HepG2 (cell line): ENCODE results near the gene PGS1. TPM values are rescaled to one million over a fixed set of nuclear protein-coding genes. Genes with fewer than 3 reads are reported as not detected.

Experiments
- CEBPG ChIP-seq: IDR thresholded peaks from 2 replicates; pipeline ENCODE4 v1.6.1; 2016
- CREB1 ChIP-seq, 2 experiments: fragments of 450-650 bp in 1 of 2; IDR thresholded peaks; 2 replicates each; pipeline ENCODE4 v1.6.1; 2016 to 2017; ENCODE audit warnings: control low read depth in 1 of 2, mild to moderate bottlenecking in 1 of 2, missing compliant biosample characterization in 1 of 2, missing genetic modification characterization in 1 of 2
- EHMT2 ChIP-seq: fragments of 200-600 bp; sonication (generic); IDR thresholded peaks from 2 replicates; pipeline ENCODE4 v1.7.0; 2017; ENCODE audit warnings: antibody characterized with exemption, low read depth, low read length, borderline replicate concordance
- ERF ChIP-seq: IDR thresholded peaks from 2 replicates; pipeline ENCODE4 v1.6.1; 2018; ENCODE audit warnings: missing biosample characterization, missing genetic modification reagents
- FOXA1 ChIP-seq, 2 experiments: fragments of 450-650 bp in 1 of 2; sonication (generic) in 1 of 2; formaldehyde crosslinking in 1 of 2; IDR thresholded peaks; 2 replicates each; pipeline versions ENCODE4 v1.4.0 to v1.6.1; 2016 to 2020; ENCODE audit warnings: missing genetic modification reagents in 1 of 2
- FUBP1 ChIP-seq: sonication (generic); formaldehyde crosslinking; IDR thresholded peaks from 2 replicates; pipeline ENCODE4 v1.5.1; 2020; ENCODE audit warnings: missing genetic modification reagents, mild to moderate bottlenecking, borderline replicate concordance
- HIVEP1 ChIP-seq: sonication (generic); formaldehyde crosslinking; IDR thresholded peaks from 2 replicates; pipeline ENCODE4 v1.4.0; 2020; ENCODE audit warnings: mild to moderate bottlenecking, missing genetic modification reagents
- KDM5A ChIP-seq: fragments of 200-600 bp; sonication (generic); IDR thresholded peaks from 2 replicates; pipeline ENCODE4 v1.7.0; 2018; ENCODE audit warnings: antibody characterized with exemption, mild to moderate bottlenecking, low read length, borderline replicate concordance
- KLF6 ChIP-seq: IDR thresholded peaks from 2 replicates; pipeline ENCODE4 v1.8.0; 2016; ENCODE audit warnings: missing biosample characterization, missing genetic modification reagents
- MEF2D ChIP-seq: sonication (generic); formaldehyde crosslinking; IDR thresholded peaks from 2 replicates; pipeline ENCODE4 v1.5.1; 2020; ENCODE audit warnings: mild to moderate bottlenecking, missing genetic modification reagents
- MZF1 ChIP-seq: sonication (generic); formaldehyde crosslinking; IDR thresholded peaks from 2 replicates; pipeline ENCODE4 v1.8.1; 2023; ENCODE audit warnings: mild to moderate bottlenecking, missing genetic modification reagents, borderline replicate concordance
- RERE ChIP-seq: IDR thresholded peaks from 2 replicates; pipeline ENCODE4 v1.6.1; 2016; ENCODE audit warnings: low read depth, missing genetic modification reagents, missing compliant biosample characterization
- TAF1 ChIP-seq: sonication (generic); formaldehyde crosslinking; IDR thresholded peaks from 2 replicates; pipeline ENCODE4 v1.4.0; 2020; ENCODE audit warnings: missing genetic modification reagents
- TEAD3 ChIP-seq: optimal IDR thresholded peaks from 2 replicates; pipeline ENCODE3; 2016; ENCODE audit warnings: borderline replicate concordance
- TMF1 ChIP-seq: sonication (generic); formaldehyde crosslinking; IDR thresholded peaks from 2 replicates; pipeline ENCODE4 v1.8.1; 2022; ENCODE audit warnings: low read depth, missing genetic modification reagents
- ZEB1 ChIP-seq: IDR thresholded peaks from 2 replicates; pipeline ENCODE4 v1.6.1; 2012; ENCODE audit warnings: mild to moderate bottlenecking, low read depth, inconsistent platforms; ENCODE audit not compliant: insufficient replicate concordance
- ZNF354B ChIP-seq: sonication (generic); formaldehyde crosslinking; IDR thresholded peaks from 2 replicates; pipeline ENCODE4 v1.8.0; 2022; ENCODE audit warnings: mild to moderate bottlenecking, missing genetic modification reagents
- ZNF546 ChIP-seq: sonication (generic); formaldehyde crosslinking; conservative IDR thresholded peaks from 2 replicates; pipeline ENCODE4 v1.8.1; 2023; ENCODE audit warnings: mild to moderate bottlenecking, missing genetic modification reagents
- ZNF569 ChIP-seq: sonication (generic); formaldehyde crosslinking; IDR thresholded peaks from 2 replicates; pipeline ENCODE4 v1.5.0; 2020; ENCODE audit warnings: mild to moderate bottlenecking, missing genetic modification reagents, moderate library complexity, borderline replicate concordance
- ZNF660 ChIP-seq: sonication (generic); formaldehyde crosslinking; IDR thresholded peaks from 2 replicates; pipeline ENCODE4 v1.5.1; 2020; ENCODE audit warnings: mild to moderate bottlenecking, low read depth, missing genetic modification reagents, borderline replicate concordance
- ZSCAN30 ChIP-seq: sonication (generic); formaldehyde crosslinking; IDR thresholded peaks from 2 replicates; pipeline ENCODE4 v1.5.0; 2020; ENCODE audit warnings: mild to moderate bottlenecking, missing genetic modification reagents
- polyA plus RNA-seq, 8 experiments: library from polyadenylated mRNA; depleted of rRNA in 3 of 8; stranded (reverse) in 7 of 8; unstranded in 1 of 8; fragments of >200 nt; fragmentation: Illumina TruSeq in 4 of 8; extraction: Trizol in 4 of 8; gene quantifications; 2 replicates each; pipeline versions ENCODE4 v1.2.1 to v1.2.3, GENCODE V29; 2011 to 2016; ENCODE audit warnings: low read depth in 4 of 8, missing spikeins in 1 of 8, mixed read lengths in 1 of 8; ENCODE audit not compliant: insufficient read depth in 1 of 8
- total RNA-seq, 5 experiments: library from RNA; depleted of rRNA; stranded (reverse); fragments of >200 nt; fragmentation: Illumina TruSeq; extraction: Trizol; gene quantifications; 2 replicates each; pipeline ENCODE4 v1.2.3, GENCODE V29; 2016; ENCODE audit warnings: low read depth in 1 of 5
- TF ChIP-seq, protein P1 (sequence below): sonication (generic); formaldehyde crosslinking; IDR thresholded peaks from 2 replicates; pipeline ENCODE4 v1.5.1; 2020; ENCODE audit warnings: mild to moderate bottlenecking, moderate library complexity, missing genetic modification reagents

Gene PGS1
- total and polyA plus RNA-seq, 2 of the 13 experiments (the other 11 are each of a cell fraction or from before 2014, with no cell fraction given), result 25.9 to 31.5 TPM

DNA sequence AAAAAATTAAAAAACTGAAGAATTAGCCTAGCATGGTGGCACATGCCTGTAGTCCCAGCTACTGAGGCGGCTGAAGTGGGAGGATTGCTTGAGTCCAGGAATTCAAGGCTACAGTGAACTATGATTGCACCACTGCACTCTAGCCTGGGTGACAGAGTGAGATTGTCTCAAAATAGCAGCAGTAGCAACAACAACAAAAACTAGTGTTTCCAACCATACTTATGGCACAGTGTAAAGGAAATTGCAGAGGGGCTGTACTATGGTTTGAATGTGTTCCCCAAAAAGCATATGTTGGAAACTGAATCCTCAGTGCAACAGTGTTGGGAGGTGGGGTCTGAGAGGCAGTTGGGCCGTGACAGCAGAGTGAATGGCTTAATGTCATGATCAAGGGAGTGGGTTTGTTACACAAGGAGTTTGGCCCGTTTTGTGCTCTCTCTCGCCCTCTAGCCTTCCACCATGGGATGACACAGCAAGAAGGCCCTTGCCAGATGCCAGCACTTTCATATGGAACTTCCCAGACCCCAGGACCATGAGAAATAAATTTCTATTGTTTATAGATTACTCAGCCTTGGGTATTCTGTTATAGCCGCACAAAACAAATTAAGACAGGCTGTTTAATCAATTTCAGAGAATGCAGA is 70.0 kb downstream of the PGS1 start (continued):
- TF ChIP-seq RERE (CRISPR knock-in tag) (no peak), TMF1 (CRISPR knock-in tag) (no peak), KDM5A (no peak), FOXA1 (IDR thresholded peaks at IDR 0.05) (no peak), FOXA1 (CRISPR knock-in tag; IDR thresholded peaks at IDR 0.05) (no peak), ZNF354B (CRISPR knock-in tag) (no peak), EHMT2 (peak; percentile 57; the same call in 1 of the 2 replicates), ZSCAN30 (CRISPR knock-in tag) (no peak), CEBPG (CRISPR knock-in tag) (peak; percentile 65), TAF1 (CRISPR knock-in tag) (no peak), ZNF546 (CRISPR knock-in tag) (no peak), TEAD3 (CRISPR knock-in tag) (peak; percentile 64), MEF2D (CRISPR knock-in tag) (peak; percentile 57; the same call in 1 of the 2 replicates), ZNF660 (CRISPR knock-in tag) (no peak), HIVEP1 (CRISPR knock-in tag) (no peak), MZF1 (CRISPR knock-in tag) (no peak), ZEB1 (no peak), ERF (CRISPR knock-in tag) (no peak), KLF6 (CRISPR knock-in tag) (no peak), ZNF569 (CRISPR knock-in tag) (no peak), FUBP1 (CRISPR knock-in tag) (no peak), CREB1 (IDR thresholded peaks at IDR 0.05) (no peak), CREB1 (CRISPR knock-in tag; IDR thresholded peaks at IDR 0.05) (no peak)
- TF ChIP-seq, protein P1, sequence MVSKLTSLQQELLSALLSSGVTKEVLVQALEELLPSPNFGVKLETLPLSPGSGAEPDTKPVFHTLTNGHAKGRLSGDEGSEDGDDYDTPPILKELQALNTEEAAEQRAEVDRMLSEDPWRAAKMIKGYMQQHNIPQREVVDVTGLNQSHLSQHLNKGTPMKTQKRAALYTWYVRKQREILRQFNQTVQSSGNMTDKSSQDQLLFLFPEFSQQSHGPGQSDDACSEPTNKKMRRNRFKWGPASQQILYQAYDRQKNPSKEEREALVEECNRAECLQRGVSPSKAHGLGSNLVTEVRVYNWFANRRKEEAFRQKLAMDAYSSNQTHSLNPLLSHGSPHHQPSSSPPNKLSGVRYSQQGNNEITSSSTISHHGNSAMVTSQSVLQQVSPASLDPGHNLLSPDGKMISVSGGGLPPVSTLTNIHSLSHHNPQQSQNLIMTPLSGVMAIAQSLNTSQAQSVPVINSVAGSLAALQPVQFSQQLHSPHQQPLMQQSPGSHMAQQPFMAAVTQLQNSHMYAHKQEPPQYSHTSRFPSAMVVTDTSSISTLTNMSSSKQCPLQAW (CRISPR knock-in tag), result 0 out of 2 replicates have a peak, but pooled peaks have one; percentile 24
